ENCODE data around the gene GABBR2.

DNA sequence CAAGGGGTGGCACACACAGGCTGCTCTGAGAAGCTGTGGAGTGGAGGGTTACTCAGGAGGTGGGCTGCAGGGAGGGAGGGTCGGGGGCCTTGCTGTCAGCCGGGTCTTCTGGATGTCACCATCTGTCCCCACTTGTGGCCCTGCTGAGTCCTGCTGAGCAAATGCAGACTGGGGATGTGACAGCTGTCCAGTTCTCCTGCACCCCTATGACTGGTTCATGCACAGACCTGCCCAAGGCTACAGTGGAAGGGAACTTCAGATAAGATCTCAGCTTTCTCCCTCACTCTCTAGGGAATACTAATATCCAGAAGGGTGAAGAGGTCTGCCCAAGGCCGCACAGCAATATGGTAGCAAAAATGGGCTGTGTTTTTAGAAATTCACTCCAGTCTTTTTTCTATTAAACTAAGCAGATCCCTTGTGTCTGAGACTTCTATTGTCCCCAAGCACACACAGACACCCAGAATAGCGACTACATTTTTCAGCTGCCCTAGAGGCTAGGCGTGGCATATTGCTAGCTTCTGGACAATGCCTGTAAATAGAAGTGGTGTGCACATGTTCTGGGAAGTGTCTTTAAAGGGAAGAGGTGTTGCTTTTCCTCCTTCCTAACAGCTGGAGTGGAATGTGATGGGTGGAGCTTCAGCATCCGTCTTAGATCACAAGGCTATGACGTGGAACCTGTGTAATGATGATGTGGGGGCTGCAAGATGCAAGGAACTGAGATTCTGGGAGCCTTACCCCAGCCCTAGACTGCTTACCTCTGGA, 402.2 kb downstream of the GABBR2 start:
- TF ChIP-seq CTCF (conservative IDR thresholded peaks at IDR 0.05; ENCODE audit: low read depth, low read length): no peak
- TF ChIP-seq EZH2 (IDR thresholded peaks at IDR 0.05; ENCODE audit: borderline replicate concordance, low read depth, low read length, poor library complexity, severe bottlenecking): no peak

All from A673 (cell line).